ENCODE data around the gene UBR1. TPM values are rescaled to one million over a fixed set of nuclear protein-coding genes. Genes with fewer than 3 reads are reported as not detected.

UBR1 gene
- total and polyA plus RNA-seq, 2 experiments from 2014 or later = 17.2 to 19.6 TPM

DNA sequence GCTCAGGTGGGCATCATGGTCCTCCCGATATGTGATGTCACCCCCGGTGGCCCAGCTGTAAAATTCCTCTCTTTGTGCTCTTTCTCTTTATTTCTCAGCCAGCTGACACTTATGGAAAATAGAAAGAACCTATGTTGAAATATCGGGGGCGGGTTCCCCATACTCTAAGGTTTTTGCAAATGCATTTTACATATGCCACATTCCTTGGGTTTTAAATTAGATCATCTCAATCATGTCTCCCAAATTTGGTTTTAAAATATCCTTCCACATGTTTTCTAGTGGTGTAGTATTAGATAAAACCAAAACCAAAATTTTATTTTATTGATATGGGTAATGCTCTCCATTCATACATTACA lies 23.1 kb upstream of the UBR1 start:
- DNase-seq (ENCODE audit: low spot score) (no peak), ATAC-seq (no peak)
- H3K79me2 ChIP-seq (replicated peaks; ENCODE audit: insufficient read depth) = no peaks in the 10 kb centered on the region
- peaks cover 20% of the 10 kb centered on the region for H3K27me3 ChIP-seq (ENCODE audit: insufficient read depth)
- H2AFZ ChIP-seq = no peak overlapping the region
- H3K36me3 ChIP-seq (ENCODE audit: insufficient read depth) = no peaks in the 10 kb centered on the region
- H3F3A ChIP-seq (replicated peaks; ENCODE audit: low read depth) = peaks cover 2% of the 10 kb centered on the region; the same call in 1 of the 2 replicates
- peaks cover 9% of the 10 kb centered on the region; the same call in 2 of the 3 replicates for H3K9me3 Mint-ChIP-seq
- H3K4me1 ChIP-seq (ENCODE audit: insufficient read depth) = no peaks in the 10 kb centered on the region
- no peaks in the 10 kb centered on the region for H3K36me3 Mint-ChIP-seq (ENCODE audit: low read depth)
- peaks cover 4% of the 10 kb centered on the region; the same call in 2 of the 3 replicates for H3K4me1 Mint-ChIP-seq
- no peak overlapping the region for H3K4me3 Mint-ChIP-seq
- no peak overlapping the region for H3K4me2 ChIP-seq
- H4K20me1 ChIP-seq (replicated peaks; ENCODE audit: insufficient read depth) = no peaks in the 10 kb centered on the region
- H3K27ac ChIP-seq (ENCODE audit: low read depth) = no peak overlapping the region
- no peak overlapping the region for H3K4me3 ChIP-seq
- H3K9me2 ChIP-seq (ENCODE audit: insufficient read depth) = peaks cover 5% of the 10 kb centered on the region; the same call in 1 of the 2 replicates
- no peak overlapping the region for H3K27ac Mint-ChIP-seq
- peaks cover 16% of the 10 kb centered on the region for H3K27me3 Mint-ChIP-seq (ENCODE audit: insufficient read depth, low read depth, poor library complexity)
- TF ChIP-seq, protein P1, sequence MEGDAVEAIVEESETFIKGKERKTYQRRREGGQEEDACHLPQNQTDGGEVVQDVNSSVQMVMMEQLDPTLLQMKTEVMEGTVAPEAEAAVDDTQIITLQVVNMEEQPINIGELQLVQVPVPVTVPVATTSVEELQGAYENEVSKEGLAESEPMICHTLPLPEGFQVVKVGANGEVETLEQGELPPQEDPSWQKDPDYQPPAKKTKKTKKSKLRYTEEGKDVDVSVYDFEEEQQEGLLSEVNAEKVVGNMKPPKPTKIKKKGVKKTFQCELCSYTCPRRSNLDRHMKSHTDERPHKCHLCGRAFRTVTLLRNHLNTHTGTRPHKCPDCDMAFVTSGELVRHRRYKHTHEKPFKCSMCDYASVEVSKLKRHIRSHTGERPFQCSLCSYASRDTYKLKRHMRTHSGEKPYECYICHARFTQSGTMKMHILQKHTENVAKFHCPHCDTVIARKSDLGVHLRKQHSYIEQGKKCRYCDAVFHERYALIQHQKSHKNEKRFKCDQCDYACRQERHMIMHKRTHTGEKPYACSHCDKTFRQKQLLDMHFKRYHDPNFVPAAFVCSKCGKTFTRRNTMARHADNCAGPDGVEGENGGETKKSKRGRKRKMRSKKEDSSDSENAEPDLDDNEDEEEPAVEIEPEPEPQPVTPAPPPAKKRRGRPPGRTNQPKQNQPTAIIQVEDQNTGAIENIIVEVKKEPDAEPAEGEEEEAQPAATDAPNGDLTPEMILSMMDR (conservative IDR thresholded peaks at IDR 0.05; ENCODE audit: low read depth in 2 of 2) = no peak
- TF ChIP-seq NANOG (IDR thresholded peaks at IDR 0.05; ENCODE audit: borderline replicate concordance) = no peak
- TF ChIP-seq EZH2 (IDR thresholded peaks at IDR 0.05; ENCODE audit: low read depth, unreplicated experiment) = no peak
- TF ChIP-seq, protein P2, sequence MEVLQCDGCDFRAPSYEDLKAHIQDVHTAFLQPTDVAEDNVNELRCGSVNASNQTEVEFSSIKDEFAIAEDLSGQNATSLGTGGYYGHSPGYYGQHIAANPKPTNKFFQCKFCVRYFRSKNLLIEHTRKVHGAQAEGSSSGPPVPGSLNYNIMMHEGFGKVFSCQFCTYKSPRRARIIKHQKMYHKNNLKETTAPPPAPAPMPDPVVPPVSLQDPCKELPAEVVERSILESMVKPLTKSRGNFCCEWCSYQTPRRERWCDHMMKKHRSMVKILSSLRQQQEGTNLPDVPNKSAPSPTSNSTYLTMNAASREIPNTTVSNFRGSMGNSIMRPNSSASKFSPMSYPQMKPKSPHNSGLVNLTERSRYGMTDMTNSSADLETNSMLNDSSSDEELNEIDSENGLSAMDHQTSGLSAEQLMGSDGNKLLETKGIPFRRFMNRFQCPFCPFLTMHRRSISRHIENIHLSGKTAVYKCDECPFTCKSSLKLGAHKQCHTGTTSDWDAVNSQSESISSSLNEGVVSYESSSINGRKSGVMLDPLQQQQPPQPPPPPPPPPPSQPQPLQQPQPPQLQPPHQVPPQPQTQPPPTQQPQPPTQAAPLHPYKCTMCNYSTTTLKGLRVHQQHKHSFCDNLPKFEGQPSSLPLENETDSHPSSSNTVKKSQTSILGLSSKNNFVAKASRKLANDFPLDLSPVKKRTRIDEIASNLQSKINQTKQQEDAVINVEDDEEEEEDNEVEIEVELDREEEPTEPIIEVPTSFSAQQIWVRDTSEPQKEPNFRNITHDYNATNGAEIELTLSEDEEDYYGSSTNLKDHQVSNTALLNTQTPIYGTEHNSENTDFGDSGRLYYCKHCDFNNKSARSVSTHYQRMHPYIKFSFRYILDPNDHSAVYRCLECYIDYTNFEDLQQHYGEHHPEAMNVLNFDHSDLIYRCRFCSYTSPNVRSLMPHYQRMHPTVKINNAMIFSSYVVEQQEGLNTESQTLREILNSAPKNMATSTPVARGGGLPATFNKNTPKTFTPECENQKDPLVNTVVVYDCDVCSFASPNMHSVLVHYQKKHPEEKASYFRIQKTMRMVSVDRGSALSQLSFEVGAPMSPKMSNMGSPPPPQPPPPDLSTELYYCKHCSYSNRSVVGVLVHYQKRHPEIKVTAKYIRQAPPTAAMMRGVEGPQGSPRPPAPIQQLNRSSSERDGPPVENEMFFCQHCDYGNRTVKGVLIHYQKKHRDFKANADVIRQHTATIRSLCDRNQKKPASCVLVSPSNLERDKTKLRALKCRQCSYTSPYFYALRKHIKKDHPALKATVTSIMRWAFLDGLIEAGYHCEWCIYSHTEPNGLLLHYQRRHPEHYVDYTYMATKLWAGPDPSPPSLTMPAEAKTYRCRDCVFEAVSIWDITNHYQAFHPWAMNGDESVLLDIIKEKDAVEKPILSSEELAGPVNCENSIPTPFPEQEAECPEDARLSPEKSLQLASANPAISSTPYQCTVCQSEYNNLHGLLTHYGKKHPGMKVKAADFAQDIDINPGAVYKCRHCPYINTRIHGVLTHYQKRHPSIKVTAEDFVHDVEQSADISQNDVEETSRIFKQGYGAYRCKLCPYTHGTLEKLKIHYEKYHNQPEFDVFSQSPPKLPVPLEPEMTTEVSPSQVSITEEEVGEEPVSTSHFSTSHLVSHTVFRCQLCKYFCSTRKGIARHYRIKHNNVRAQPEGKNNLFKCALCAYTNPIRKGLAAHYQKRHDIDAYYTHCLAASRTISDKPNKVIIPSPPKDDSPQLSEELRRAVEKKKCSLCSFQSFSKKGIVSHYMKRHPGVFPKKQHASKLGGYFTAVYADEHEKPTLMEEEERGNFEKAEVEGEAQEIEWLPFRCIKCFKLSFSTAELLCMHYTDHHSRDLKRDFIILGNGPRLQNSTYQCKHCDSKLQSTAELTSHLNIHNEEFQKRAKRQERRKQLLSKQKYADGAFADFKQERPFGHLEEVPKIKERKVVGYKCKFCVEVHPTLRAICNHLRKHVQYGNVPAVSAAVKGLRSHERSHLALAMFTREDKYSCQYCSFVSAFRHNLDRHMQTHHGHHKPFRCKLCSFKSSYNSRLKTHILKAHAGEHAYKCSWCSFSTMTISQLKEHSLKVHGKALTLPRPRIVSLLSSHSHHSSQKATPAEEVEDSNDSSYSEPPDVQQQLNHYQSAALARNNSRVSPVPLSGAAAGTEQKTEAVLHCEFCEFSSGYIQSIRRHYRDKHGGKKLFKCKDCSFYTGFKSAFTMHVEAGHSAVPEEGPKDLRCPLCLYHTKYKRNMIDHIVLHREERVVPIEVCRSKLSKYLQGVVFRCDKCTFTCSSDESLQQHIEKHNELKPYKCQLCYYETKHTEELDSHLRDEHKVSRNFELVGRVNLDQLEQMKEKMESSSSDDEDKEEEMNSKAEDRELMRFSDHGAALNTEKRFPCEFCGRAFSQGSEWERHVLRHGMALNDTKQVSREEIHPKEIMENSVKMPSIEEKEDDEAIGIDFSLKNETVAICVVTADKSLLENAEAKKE (CRISPR knock-in tag; IDR thresholded peaks at IDR 0.05) = no peak
- no peak for TF ChIP-seq CREB1 (CRISPR knock-in tag; IDR thresholded peaks at IDR 0.05; ENCODE audit: low read depth)
- TF ChIP-seq, protein P3, sequence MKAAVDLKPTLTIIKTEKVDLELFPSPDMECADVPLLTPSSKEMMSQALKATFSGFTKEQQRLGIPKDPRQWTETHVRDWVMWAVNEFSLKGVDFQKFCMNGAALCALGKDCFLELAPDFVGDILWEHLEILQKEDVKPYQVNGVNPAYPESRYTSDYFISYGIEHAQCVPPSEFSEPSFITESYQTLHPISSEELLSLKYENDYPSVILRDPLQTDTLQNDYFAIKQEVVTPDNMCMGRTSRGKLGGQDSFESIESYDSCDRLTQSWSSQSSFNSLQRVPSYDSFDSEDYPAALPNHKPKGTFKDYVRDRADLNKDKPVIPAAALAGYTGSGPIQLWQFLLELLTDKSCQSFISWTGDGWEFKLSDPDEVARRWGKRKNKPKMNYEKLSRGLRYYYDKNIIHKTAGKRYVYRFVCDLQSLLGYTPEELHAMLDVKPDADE (IDR thresholded peaks at IDR 0.05) = no peak
- no peak for TF ChIP-seq POLR2AphosphoS5 (IDR thresholded peaks at IDR 0.05; ENCODE audit: low read depth)
- TF ChIP-seq, protein P4, sequence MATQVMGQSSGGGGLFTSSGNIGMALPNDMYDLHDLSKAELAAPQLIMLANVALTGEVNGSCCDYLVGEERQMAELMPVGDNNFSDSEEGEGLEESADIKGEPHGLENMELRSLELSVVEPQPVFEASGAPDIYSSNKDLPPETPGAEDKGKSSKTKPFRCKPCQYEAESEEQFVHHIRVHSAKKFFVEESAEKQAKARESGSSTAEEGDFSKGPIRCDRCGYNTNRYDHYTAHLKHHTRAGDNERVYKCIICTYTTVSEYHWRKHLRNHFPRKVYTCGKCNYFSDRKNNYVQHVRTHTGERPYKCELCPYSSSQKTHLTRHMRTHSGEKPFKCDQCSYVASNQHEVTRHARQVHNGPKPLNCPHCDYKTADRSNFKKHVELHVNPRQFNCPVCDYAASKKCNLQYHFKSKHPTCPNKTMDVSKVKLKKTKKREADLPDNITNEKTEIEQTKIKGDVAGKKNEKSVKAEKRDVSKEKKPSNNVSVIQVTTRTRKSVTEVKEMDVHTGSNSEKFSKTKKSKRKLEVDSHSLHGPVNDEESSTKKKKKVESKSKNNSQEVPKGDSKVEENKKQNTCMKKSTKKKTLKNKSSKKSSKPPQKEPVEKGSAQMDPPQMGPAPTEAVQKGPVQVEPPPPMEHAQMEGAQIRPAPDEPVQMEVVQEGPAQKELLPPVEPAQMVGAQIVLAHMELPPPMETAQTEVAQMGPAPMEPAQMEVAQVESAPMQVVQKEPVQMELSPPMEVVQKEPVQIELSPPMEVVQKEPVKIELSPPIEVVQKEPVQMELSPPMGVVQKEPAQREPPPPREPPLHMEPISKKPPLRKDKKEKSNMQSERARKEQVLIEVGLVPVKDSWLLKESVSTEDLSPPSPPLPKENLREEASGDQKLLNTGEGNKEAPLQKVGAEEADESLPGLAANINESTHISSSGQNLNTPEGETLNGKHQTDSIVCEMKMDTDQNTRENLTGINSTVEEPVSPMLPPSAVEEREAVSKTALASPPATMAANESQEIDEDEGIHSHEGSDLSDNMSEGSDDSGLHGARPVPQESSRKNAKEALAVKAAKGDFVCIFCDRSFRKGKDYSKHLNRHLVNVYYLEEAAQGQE (IDR thresholded peaks at IDR 0.05; ENCODE audit: unreplicated experiment) = no peak
- no peak for TF ChIP-seq STAT1 (IDR thresholded peaks at IDR 0.05; ENCODE audit: unreplicated experiment)
- TF ChIP-seq ZNF114 (CRISPR knock-in tag; IDR thresholded peaks at IDR 0.05) = no peak
- no peak for TF ChIP-seq JUNB (IDR thresholded peaks at IDR 0.05; ENCODE audit: unreplicated experiment)
- TF ChIP-seq EZH2phosphoT487 (IDR thresholded peaks at IDR 0.05; ENCODE audit: unreplicated experiment) = no peak
- TF ChIP-seq ZNF331 (CRISPR knock-in tag; IDR thresholded peaks at IDR 0.05; ENCODE audit: low read depth) = no peak
